SW 1271 (cell line): ENCODE results near the gene KRTAP23-1.

Experiments used
- DNase-seq, 2 experiments: peaks; one replicate each; lab custom pipeline; 2025; lab: John Stamatoyannopoulos, UW

KRTAP23-1 gene

GRCh38 chr21:30348506-30348905 lies at the start of gene KRTAP23-1:
Gene KRTAP23-1 (minus strand): TSS chr21:30348606. CDS start chr21:30348606, 0 bp downstream.
- DNase-seq: no peak

- no peak for DNase-seq
These were observed 47.3 kb upstream of the KRTAP23-1 start, which contains the start of gene KRTAP13-1 for GRCh38 chr21:30395731-30396130. Gene KRTAP13-1 (plus strand): TSS chr21:30396031. CDS start chr21:30396087, 56 bp downstream.

GRCh38 chr21:30391492-30392025 lies 43.2 kb upstream of the KRTAP23-1 start:
- DNase-seq: no peak

DNA sequence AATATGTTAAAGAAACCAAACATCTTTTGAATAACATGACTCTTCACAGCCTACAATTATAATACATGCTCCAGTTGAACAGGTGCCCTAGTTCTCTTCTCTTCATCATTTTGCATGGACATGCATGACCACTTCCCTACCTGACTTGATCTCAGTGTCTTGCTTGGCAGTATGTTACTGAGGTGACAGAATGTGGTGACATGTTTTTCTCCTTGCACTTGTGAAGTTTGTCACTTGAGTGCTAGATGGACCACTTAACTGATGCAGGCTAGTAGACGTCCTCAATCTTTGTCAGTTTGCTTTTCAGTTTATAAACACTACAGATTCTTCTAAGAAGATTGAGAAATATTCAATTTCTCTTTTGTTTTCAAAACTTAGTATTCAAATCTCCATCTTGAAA lies 33.8 kb upstream of the KRTAP23-1 start:
- DNase-seq: no peak

DNA sequence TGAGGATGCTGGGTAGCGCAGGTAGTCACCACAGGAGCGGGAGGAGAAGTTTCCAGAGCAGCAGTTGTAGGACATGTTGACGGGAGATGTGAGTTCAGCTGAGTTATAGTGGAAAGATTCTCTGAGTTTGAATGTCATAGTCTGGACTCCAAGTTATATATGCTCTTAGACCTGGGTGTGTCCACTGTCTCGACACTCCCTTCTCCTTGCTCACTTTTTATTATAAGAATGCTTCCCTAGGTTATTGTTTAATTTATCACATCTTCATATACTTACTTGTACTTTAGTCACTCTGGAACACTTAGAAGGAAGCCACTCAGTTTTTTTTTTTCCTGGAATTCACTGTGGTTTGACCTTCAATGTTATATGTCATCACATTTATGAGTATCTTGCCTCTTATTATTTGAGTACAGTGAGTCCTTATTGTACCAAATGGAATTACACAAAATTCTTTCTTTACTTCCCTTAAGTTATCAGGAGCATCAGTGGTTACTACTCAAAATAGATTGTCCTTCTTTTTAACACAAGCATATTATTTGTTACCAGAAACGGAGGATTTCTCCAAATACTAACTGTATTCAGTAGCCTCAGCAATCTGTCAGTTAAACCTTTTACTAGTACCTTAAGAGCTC lies 23.8 kb upstream of the KRTAP23-1 start, which contains the start of gene KRTAP13-2:
KRTAP13-2 (minus strand) TSS at position 133 of the 632 bp plus-strand sequence; CDS start at position 75, 58 bp downstream.
- no peak for DNase-seq

DNA sequence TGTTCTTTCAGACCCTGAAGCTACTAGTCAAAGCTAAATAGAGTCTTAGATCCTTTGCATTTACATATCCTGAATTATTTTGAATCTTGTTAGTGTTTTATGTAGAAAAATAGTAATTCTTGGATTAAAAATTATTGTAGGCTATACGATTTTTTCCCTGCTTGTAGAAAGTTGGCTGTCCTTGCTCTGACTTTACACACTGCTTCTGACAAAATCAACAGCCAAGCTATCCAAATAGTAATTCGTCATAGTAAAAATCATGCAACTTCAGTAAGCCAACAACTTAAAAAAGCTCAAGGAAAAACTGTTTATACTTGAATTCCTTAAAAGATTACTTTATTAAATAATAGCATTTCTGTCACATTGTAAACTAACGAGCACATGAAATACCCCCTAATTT lies 7.5 kb upstream of the KRTAP23-1 start:
- no peak for DNase-seq

GRCh38 chr21:30354308-30355005 lies 6.1 kb upstream of the KRTAP23-1 start:
- DNase-seq: no peak

GRCh38 chr21:30351534-30351933 lies 3.1 kb upstream of the KRTAP23-1 start:
- no peak for DNase-seq

DNA sequence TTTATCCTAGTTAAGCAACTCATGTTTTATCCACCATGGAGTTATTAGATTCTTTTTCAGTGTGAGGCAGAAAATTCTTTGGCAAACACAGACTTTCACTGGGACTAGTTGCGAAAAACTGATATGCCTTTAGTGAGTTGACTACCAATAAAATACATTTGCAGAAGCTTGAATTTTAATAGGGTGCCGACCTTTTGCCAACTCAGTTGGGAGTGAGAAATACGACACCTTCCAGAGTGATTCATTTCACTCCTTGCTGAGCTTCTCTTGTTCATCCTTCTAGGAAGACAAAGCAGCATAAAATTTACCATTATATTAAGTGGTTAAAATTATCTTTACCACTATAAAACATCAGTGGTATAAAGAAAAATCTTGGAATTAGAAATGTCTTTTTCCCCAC lies 1.2 kb upstream of the KRTAP23-1 start:
- no peak for DNase-seq

DNA sequence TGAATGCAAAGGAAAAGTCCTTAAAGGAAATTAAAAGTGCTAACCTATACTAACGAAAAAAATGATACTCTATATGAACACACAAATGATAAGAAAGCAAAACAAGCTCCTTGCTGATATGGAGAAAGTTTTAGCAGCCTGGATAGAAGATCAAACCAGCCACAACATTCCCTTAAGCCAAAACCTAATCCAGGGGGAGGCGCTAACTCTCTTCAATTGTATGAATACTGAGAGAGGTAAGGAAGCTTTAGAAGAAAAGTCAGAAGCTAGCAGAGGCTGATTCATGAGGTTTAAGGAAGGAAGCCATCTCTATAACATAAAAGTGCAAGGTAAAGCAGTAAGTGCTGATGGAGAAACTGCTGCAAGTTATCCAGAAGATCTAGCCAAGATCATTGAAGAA lies 3.4 kb downstream of the KRTAP23-1 start:
- no peak for DNase-seq

DNA sequence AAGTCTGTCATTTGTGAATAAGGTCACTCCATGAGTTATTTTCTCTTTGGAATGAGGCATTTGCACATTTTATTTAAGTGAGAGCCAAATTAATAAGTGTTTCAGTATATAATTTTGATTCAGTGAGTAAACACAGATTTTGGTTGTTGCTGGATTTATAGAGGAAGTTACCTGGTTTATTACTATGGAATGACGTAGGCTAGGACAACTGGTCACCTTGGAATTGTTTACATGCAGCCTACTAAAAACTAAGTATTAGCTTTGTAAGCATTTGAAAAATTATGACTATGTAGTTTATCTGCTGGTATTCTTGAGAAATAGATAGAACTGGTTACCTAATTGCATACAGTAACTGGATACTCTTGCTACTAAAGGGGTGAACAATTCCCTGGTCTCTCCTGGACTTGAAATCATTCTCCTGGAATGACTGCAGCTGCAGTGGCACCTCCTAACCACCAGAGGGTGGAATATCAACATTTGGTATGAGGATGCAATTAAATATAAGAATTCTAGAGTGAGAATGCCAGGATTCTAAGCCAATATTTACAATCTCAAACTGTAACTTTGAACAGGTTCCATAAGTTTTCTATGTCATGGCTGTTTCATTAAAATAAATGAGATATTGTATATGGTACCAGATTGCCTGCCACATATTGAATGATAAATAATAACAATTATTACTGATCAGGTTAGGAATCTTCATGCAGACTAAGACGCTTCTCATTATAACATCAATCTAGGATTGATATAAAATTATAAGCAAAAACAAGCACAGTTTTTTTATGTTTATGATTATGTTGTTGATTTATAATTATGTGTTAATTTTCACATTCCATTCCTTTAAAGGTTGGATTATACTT lies 7.5 kb downstream of the KRTAP23-1 start:
- peak in 1 of 2 experiments; percentile 5 for DNase-seq

- no peak for DNase-seq
These were observed 9.7 kb downstream of the KRTAP23-1 start for GRCh38 chr21:30338717-30339116.

DNA sequence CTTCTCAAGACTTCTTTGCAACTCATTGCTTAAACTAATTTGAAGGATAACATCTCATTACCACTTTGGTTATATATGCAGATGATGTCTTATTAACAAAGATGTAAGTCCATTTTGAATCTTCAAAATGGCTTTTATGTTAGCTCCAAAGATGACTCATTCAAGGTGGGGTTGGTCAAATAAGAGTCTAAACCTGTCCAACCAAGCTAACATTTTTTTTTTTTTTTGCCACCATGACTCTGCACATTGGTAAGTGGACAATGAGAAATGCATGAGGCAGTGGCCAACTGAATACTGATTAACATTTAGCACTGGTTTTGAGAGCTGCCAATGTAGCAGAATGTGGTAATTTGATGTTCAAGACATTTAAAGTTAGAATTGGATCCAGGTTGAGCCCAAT lies 10.6 kb downstream of the KRTAP23-1 start:
- DNase-seq: no peak

- DNase-seq: no peak
These were observed 11.1 kb downstream of the KRTAP23-1 start, which contains the start of gene KRTAP27-1 for GRCh38 chr21:30337276-30337744. Gene KRTAP27-1 (minus strand): TSS chr21:30337694. CDS start chr21:30337668, 26 bp downstream.

GRCh38 chr21:30336596-30336995 lies 11.8 kb downstream of the KRTAP23-1 start:
- DNase-seq: peak in 1 of 2 experiments; percentile 43

DNA sequence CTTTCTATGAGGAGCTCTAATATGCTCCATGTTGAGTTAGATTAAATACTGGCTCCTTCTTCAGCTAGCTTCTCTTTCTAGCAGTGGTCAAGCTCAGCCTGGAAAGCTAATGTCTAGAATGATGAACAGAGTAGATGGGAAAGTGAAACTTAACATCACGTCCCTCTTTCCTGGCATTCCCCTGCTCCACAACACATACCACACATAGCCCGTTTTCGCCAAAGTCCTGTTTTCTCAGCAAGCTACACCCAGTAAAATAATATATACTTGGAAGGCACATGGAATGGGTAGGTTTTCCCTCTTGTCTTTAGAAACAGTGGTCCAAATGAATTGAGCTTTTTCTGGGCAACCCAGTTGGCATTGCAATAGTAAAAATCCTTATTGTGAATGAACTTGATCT lies 14.7 kb downstream of the KRTAP23-1 start:
- DNase-seq: no peak

- DNase-seq: no peak
These were observed 15.7 kb downstream of the KRTAP23-1 start for GRCh38 chr21:30332681-30333080.

DNA sequence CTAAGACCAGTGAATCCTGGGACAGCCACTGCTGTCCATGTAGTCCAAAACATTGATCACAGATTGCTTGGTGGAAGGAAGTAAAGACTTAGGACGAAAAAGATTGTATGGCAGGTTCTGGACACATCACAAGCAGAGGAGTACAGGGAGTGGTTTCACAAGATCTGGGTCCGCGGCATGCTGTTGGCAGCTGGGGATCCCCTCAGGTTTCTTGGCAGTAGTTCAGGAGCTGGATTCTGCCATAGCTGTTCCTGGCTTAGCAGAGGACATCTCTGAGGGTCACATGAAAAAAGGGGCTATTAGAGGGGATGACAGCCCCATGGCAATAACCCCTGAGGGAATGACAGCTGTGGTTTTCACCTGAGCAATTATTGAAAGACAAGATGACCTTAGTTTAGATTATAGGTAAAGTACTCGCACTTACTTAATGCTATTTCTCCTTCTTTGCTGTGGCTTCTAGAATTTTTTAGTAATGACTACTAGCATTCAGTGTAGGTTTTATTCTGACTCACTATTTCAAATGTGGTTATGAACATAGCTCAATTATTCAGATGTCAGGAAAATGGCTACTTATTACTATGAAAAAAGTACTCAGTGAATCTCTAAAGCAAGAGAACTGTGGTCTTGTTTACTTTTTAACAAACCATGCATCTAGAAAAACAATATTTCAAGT lies 19.1 kb downstream of the KRTAP23-1 start:
- DNase-seq: no peak

DNA sequence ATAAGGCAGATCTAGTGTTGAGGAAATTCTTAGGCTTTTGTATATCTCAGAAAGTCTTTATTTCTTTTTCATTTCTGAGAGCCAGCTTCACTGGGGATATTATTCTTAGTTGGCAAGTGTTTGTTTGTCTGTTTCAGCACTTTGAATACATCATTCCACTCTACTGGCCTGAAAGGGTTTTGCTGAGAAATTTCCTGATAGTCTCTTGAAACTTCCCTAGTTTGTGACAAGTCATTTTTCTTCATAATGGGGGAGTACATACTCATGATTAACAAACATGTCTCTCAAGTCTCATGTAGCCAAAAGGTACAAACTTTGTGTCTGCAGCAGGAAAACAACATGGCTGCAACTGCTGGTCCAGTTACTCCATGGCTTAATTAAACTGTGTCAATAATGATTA lies 22.0 kb downstream of the KRTAP23-1 start:
- no peak for DNase-seq

DNA sequence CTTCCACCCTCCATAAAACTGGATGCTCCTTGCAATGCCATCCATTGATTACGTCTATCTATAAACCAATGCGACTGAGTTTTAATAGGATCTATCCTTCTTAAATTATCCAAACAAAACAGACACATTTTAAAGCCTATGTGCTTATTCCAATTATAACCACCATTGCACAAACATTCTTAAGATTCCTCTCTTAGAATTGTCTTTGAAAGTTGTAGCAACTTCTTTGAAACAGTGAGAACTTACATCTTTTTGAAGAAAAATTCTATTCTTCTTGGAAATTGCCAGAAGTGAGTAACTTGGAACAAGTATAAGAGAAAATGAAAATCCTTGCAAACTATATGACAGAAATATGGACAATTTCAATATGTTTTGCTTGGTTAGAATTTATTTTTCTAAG lies 28.2 kb downstream of the KRTAP23-1 start, which contains the start of gene KRTAP26-1:
KRTAP26-1 (minus strand) TSS at position 101 of the 400 bp plus-strand sequence. CDS start 280 bp downstream, outside the sequence.
- no peak for DNase-seq

DNA sequence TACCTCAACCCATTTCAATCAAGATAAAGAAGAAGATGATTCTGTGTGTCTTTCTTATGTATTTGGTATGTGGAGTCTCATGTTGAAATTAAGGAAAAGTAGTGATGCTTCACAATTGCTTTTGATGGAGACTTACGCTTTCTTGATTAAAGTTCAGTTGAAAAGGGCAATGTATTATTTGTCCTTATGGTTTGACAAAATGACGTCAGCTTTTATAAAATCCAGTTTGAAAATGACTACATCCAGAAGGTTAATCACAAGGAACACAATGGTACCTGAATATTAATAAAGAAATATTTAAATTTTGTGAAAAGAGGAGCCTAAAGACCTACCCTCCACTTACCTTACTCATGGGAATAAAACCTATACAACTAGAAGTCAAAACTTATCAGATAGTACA lies 32.7 kb downstream of the KRTAP23-1 start:
- no peak for DNase-seq
